PC-3 (cell line): ENCODE results near the gene TNIP3. TPM values are rescaled to one million over a fixed set of nuclear protein-coding genes. Genes with fewer than 3 reads are reported as not detected.
A peak's percentile ranks its signal among the peaks of the same experiment; 100 is the strongest.

Experiments
- ATAC-seq: fragments of 200-7000 bp; cut with Tn5 transposase; 2 replicates; pipeline ENCODE4 v1.9.1; 2020; ENCODE audit warnings: mild to moderate bottlenecking, moderate library complexity
- BruUV-seq: library from RNA; stranded (reverse); fragments of 400-500 nt; replicated peaks from 2 replicates; lab custom pipeline; 2021; lab: Mats Ljungman, UMichigan
- CTCF ChIA-PET: fragments of 300-600 bp; sonication (Branson Sonifier 250); formaldehyde crosslinking; loops from one replicate; lab custom pipeline; 2022; ENCODE audit warnings: antibody characterized with exemption; lab: Charles Lee
- POLR2A ChIA-PET: fragments of 300-600 bp; sonication (Branson Sonifier 250); formaldehyde crosslinking; loops from one replicate; lab custom pipeline; 2022; ENCODE audit warnings: antibody characterized with exemption; ENCODE audit not compliant: unreplicated experiment; lab: Charles Lee
- DNase-seq: peaks from one replicate; pipeline ENCODE4 v3.0.0-alpha.2; 2015
- H2AFZ ChIP-seq: fragments of 300-600 bp; sonication (generic); 2 replicates; pipeline ENCODE4 v1.6.0; 2016; ENCODE audit warnings: antibody characterized with exemption, low read length
- H3F3A ChIP-seq: fragments of 300-600 bp; sonication (generic); one replicate; pipeline ENCODE4 v1.6.0; 2017; ENCODE audit warnings: antibody characterized with exemption, low read length, control low read depth, mild to moderate bottlenecking; ENCODE audit not compliant: unreplicated experiment
- H3K27ac ChIP-seq: fragments of 300-600 bp; sonication (generic); 2 replicates; pipeline ENCODE4 v1.5.1; 2016; ENCODE audit warnings: mild to moderate bottlenecking, low read length
- H3K27me3 ChIP-seq: fragments of 300-600 bp; sonication (generic); 2 replicates; pipeline ENCODE4 v1.6.1; 2016; ENCODE audit warnings: low read length, mixed read lengths
- H3K36me3 ChIP-seq: fragments of 300-600 bp; sonication (generic); 2 replicates; pipeline ENCODE4 v1.6.1; 2016; ENCODE audit warnings: low read depth, mixed run types, low read length, mixed read lengths
- H3K4me1 ChIP-seq: fragments of 300-600 bp; sonication (generic); 2 replicates; pipeline ENCODE4 v1.5.1; 2016; ENCODE audit warnings: low read length; ENCODE audit not compliant: insufficient read depth
- H3K4me2 ChIP-seq: fragments of 300-600 bp; sonication (generic); 2 replicates; pipeline ENCODE4 v1.6.0; 2016; ENCODE audit warnings: low read length
- H3K4me3 ChIP-seq: fragments of 300-600 bp; sonication (generic); 2 replicates; pipeline ENCODE4 v1.5.1; 2016; ENCODE audit warnings: mild to moderate bottlenecking, low read length, mixed read lengths
- H3K79me2 ChIP-seq: fragments of 300-600 bp; sonication (generic); 2 replicates; pipeline ENCODE4 v1.6.1; 2017; ENCODE audit warnings: low read length, mixed read lengths
- H3K9ac ChIP-seq: fragments of 300-600 bp; sonication (generic); 2 replicates; pipeline ENCODE4 v1.6.0; 2016; ENCODE audit warnings: mild to moderate bottlenecking, low read length
- H3K9me2 ChIP-seq: fragments of 300-600 bp; sonication (generic); replicated peaks from 2 replicates; pipeline ENCODE4 v1.6.1; 2016; ENCODE audit warnings: mixed run types, low read length, mixed read lengths
- H3K9me3 ChIP-seq: fragments of 300-600 bp; sonication (generic); 2 replicates; pipeline ENCODE4 v1.6.1; 2016; ENCODE audit warnings: low read length, mixed read lengths
- H4K20me1 ChIP-seq: fragments of 300-600 bp; sonication (generic); 2 replicates; pipeline ENCODE4 v1.6.1; 2016; ENCODE audit warnings: low read length, mixed read lengths
- EZH2 ChIP-seq: fragments of 300-600 bp; sonication (generic); IDR thresholded peaks from one replicate; pipeline ENCODE4 v1.6.1; 2017; ENCODE audit warnings: antibody characterized with exemption, mild to moderate bottlenecking, low read length; ENCODE audit not compliant: unreplicated experiment
- EZH2phosphoT487 ChIP-seq: fragments of 300-600 bp; sonication (generic); IDR thresholded peaks from 2 replicates; pipeline ENCODE4 v1.6.1; 2018; ENCODE audit warnings: mild to moderate bottlenecking, antibody characterized with exemption, low read length, borderline replicate concordance
- intact Hi-C: fragments of 100-400 bp; cut with micrococcal nuclease; formaldehyde crosslinking; loops from 2 replicates; pipeline ENCODE4 v1.9.0; 2023
- total RNA-seq: library from RNA; depleted of rRNA; stranded (reverse); fragments of >200 nt; gene quantifications from 2 replicates; pipeline ENCODE4 v1.2.3, GENCODE V29; 2014
- TF ChIP-seq, protein P1 (sequence below): fragments of 300-600 bp; sonication (generic); conservative IDR thresholded peaks from 2 replicates; pipeline ENCODE4 v1.5.1; 2017; ENCODE audit warnings: antibody characterized with exemption, low read depth, mild to moderate bottlenecking, low read length

The TNIP3 gene
- total RNA-seq, 1 experiment from 2014 or later, result not detected

DNA sequence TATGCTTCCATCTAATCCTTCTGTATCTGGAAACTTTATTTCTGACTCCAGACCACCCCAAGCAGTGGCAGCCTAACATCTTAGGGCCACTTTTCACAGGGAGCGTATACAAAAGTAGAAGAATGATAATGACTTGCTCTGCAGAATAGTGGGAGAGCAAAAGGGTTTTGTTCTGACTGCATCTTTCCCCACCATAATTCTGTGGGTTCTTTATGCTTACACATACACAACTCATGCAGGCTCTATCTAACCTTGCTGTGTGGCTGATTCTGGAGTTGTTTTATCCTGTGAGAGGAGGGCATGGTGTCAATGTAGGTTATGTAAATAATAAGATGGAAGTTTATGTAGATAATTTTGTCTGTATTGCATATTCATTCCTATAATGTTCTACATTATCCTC, 49.4 kb downstream of the TNIP3 start:
- ATAC-seq (no peak), DNase-seq (no peak)
- H3F3A ChIP-seq, result no peaks in the 10 kb centered on the region
- H3K4me3 ChIP-seq, result no peak overlapping the region
- TF ChIP-seq EZH2phosphoT487 (no peak), EZH2 (no peak)
- TF ChIP-seq, protein P1, sequence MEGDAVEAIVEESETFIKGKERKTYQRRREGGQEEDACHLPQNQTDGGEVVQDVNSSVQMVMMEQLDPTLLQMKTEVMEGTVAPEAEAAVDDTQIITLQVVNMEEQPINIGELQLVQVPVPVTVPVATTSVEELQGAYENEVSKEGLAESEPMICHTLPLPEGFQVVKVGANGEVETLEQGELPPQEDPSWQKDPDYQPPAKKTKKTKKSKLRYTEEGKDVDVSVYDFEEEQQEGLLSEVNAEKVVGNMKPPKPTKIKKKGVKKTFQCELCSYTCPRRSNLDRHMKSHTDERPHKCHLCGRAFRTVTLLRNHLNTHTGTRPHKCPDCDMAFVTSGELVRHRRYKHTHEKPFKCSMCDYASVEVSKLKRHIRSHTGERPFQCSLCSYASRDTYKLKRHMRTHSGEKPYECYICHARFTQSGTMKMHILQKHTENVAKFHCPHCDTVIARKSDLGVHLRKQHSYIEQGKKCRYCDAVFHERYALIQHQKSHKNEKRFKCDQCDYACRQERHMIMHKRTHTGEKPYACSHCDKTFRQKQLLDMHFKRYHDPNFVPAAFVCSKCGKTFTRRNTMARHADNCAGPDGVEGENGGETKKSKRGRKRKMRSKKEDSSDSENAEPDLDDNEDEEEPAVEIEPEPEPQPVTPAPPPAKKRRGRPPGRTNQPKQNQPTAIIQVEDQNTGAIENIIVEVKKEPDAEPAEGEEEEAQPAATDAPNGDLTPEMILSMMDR, result no peak
- H3K9me2 ChIP-seq, result no peaks in the 10 kb centered on the region
- no peaks in the 10 kb centered on the region for H4K20me1 ChIP-seq
- no peaks in the 10 kb centered on the region for H3K36me3 ChIP-seq
- BruUV-seq, result no TSS peak
- intact Hi-C loops, result loop anchor here (5.0 kb wide), 1 partner anchor 957 kb away; no protein-coding TSS in a partner anchor
- H3K79me2 ChIP-seq, result no peaks in the 10 kb centered on the region
- no peaks in the 10 kb centered on the region for H3K4me1 ChIP-seq
- H3K4me2 ChIP-seq, result no peak overlapping the region
- CTCF ChIA-PET, result no interaction called here
- H3K27ac ChIP-seq, result no peak overlapping the region
- POLR2A ChIA-PET, result no interaction called here
- no peak overlapping the region for H3K9ac ChIP-seq
- no peaks in the 10 kb centered on the region for H3K9me3 ChIP-seq
- H2AFZ ChIP-seq, result no peak overlapping the region
- H3K27me3 ChIP-seq, result peaks cover 22% of the 10 kb centered on the region; the same call in 1 of the 2 replicates

DNA sequence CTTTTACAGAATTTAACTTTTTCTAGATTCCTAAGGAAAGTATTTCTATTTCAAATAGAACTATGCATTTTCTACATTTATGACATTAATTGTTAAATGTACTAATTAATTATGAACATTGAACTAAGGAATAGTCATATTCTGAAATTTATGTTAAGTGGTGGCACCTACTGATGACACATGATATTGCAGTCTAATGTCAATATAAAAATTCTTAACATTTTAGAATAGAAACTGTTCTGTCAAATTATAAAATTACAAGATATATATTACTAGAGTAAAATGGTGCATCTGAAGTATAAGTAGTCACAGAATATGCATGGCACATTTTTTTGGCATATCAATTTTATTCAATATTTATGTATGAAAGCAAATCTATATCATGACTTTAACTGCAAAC, 51.6 kb downstream of the TNIP3 start:
- H3K9me2 ChIP-seq, result no peaks in the 10 kb centered on the region
- ChIA-PET POLR2A (no interaction called here), CTCF (no interaction called here)
- no peak overlapping the region for H3K9ac ChIP-seq
- H2AFZ ChIP-seq, result no peak overlapping the region
- no peaks in the 10 kb centered on the region for H3K79me2 ChIP-seq
- BruUV-seq, result no TSS peak
- no peak overlapping the region for H3K4me2 ChIP-seq
- ATAC-seq (no peak), DNase-seq (no peak)
- H3K36me3 ChIP-seq, result no peaks in the 10 kb centered on the region
- H4K20me1 ChIP-seq, result no peaks in the 10 kb centered on the region
- no peak overlapping the region for H3K27ac ChIP-seq
- no peak overlapping the region for H3K4me3 ChIP-seq
- no peaks in the 10 kb centered on the region for H3K4me1 ChIP-seq
- H3K9me3 ChIP-seq, result no peaks in the 10 kb centered on the region
- peaks cover 27% of the 10 kb centered on the region; the same call in 1 of the 2 replicates for H3K27me3 ChIP-seq
- H3F3A ChIP-seq, result no peaks in the 10 kb centered on the region
- TF ChIP-seq EZH2phosphoT487 (no peak), EZH2 (no peak)
- TF ChIP-seq, protein P1, result peak; percentile 51
- intact Hi-C loops, result loop anchor here (5.0 kb wide), 1 partner anchor 955 kb away; no protein-coding TSS in a partner anchor

DNA sequence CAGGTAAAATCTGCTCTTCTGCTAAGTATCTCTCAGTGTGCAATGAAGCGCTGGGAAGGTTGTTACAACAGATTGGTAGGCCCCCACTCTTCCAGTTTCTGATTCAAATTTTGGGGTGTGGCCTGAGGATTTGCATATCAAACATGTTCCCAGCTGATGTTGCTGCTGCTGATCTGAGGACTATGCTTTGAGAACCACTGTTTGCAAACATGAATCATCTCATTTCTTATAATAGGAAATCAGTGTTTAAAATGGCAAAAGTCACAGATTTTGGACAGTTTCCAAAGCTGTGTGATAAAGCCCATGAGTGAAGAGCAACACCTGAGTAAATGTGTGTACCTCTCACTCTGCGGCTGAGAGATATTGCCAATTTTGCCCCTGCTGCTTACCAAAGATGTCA, 55.6 kb downstream of the TNIP3 start:
- Histone ChIP-seq H3K4me3 (no peak overlapping the region), H3K36me3 (no peaks in the 10 kb centered on the region), H3K4me2 (no peak overlapping the region), H3K9me3 (no peaks in the 10 kb centered on the region), H3K9me2 (no peaks in the 10 kb centered on the region), H4K20me1 (no peaks in the 10 kb centered on the region), H3K79me2 (no peaks in the 10 kb centered on the region), H3K27me3 (peaks cover 30% of the 10 kb centered on the region; the same call in 1 of the 2 replicates), H3F3A (no peaks in the 10 kb centered on the region), H3K4me1 (no peaks in the 10 kb centered on the region), H3K9ac (no peak overlapping the region), H3K27ac (no peak overlapping the region), H2AFZ (no peak overlapping the region)
- ATAC-seq, result no peak
- intact Hi-C loops, result no loop called here
- TF ChIP-seq, protein P1, result no peak
- no peak for TF ChIP-seq EZH2
- no peak for TF ChIP-seq EZH2phosphoT487
- ChIA-PET CTCF (no interaction called here), POLR2A (no interaction called here)
- no peak for DNase-seq
- BruUV-seq, result no TSS peak
